Keratinocyte (primary cell): ENCODE data around the gene LCN10. TPM values are rescaled to one million over a fixed set of nuclear protein-coding genes. Genes with fewer than 3 reads are reported as not detected.

Source experiments
- DNase-seq: peaks from one replicate; pipeline ENCODE4 v3.0.0-alpha.2; 2011; ENCODE audit warnings: low read depth, missing footprints, low spot score
- FAIRE-seq: peaks from 2 replicates; lab custom pipeline; 2011; peaks lifted over from hg19 to GRCh38; lab: Jason Lieb, UNC
- H2AFZ ChIP-seq: 2 replicates; pipeline ENCODE4 v1.6.0; 2012; ENCODE audit warnings: low read length, control low read depth, inconsistent platforms; ENCODE audit not compliant: control insufficient read depth
- H3K27ac ChIP-seq: 2 replicates; pipeline ENCODE4 v1.5.1; 2011; ENCODE audit warnings: low read length; ENCODE audit not compliant: control insufficient read depth, insufficient read depth
- H3K27me3 ChIP-seq: 3 replicates; pipeline ENCODE4 v1.6.0; 2011; ENCODE audit warnings: low read length; ENCODE audit not compliant: control insufficient read depth, insufficient read depth; ENCODE audit errors: extremely low read depth
- H3K36me3 ChIP-seq, 2 experiments: 2 replicates in 1 of 2; 3 replicates in 1 of 2; pipeline ENCODE4 v1.5.1; 2011; ENCODE audit warnings: low read length in 2 of 2, mild to moderate bottlenecking in 1 of 2; ENCODE audit not compliant: control insufficient read depth in 2 of 2, insufficient read depth in 2 of 2; ENCODE audit errors: extremely low read depth in 1 of 2
- H3K4me1 ChIP-seq: 3 replicates; pipeline ENCODE4 v1.5.1; 2011; ENCODE audit warnings: low read length; ENCODE audit not compliant: control insufficient read depth, insufficient read depth; ENCODE audit errors: extremely low read depth
- H3K4me2 ChIP-seq: 3 replicates; pipeline ENCODE4 v1.6.0; 2011; ENCODE audit warnings: low read depth, low read length; ENCODE audit not compliant: control insufficient read depth, insufficient read depth; ENCODE audit errors: extremely low read depth
- H3K4me3 ChIP-seq, 3 experiments: fragments of 200-600 bp in 1 of 3; sonication (generic) in 1 of 3; 2 replicates in 2 of 3; 3 replicates in 1 of 3; pipeline ENCODE4 v1.5.1; 2011 to 2016; ENCODE audit warnings: low read length in 3 of 3, mild to moderate bottlenecking in 3 of 3, control low read depth in 2 of 3, inconsistent platforms in 1 of 3, low read depth in 1 of 3, mixed read lengths in 1 of 3, mixed run types in 1 of 3, moderate library complexity in 1 of 3; ENCODE audit not compliant: control insufficient read depth in 2 of 3, insufficient read depth in 2 of 3; ENCODE audit errors: extremely low read depth in 1 of 3
- H3K79me2 ChIP-seq: 2 replicates; pipeline ENCODE4 v1.6.0; 2012; ENCODE audit warnings: low read length; ENCODE audit not compliant: control insufficient read depth, insufficient read depth
- H3K9ac ChIP-seq: 3 replicates; pipeline ENCODE4 v1.6.0; 2011; ENCODE audit warnings: low read length; ENCODE audit not compliant: control insufficient read depth, insufficient read depth; ENCODE audit errors: extremely low read depth
- H3K9me1 ChIP-seq: 3 replicates; pipeline ENCODE4 v1.6.0; 2011; ENCODE audit warnings: low read length; ENCODE audit not compliant: control insufficient read depth, insufficient read depth; ENCODE audit errors: extremely low read depth
- H3K9me3 ChIP-seq: 2 replicates; pipeline ENCODE4 v1.5.1; 2012; ENCODE audit warnings: low read depth, low read length; ENCODE audit not compliant: control insufficient read depth
- H4K20me1 ChIP-seq: 3 replicates; pipeline ENCODE4 v1.6.0; 2011; ENCODE audit warnings: low read length; ENCODE audit not compliant: control insufficient read depth, insufficient read depth; ENCODE audit errors: extremely low read depth
- CTCF ChIP-seq, 3 experiments: IDR thresholded peaks in 1 of 3; conservative IDR thresholded peaks in 1 of 3; optimal IDR thresholded peaks in 1 of 3; 2 replicates in 2 of 3; 3 replicates in 1 of 3; pipeline versions ENCODE3 to v1.5.1; 2011; ENCODE audit warnings: low read length in 3 of 3, mild to moderate bottlenecking in 3 of 3, moderate library complexity in 2 of 3, control low read depth in 1 of 3, inconsistent platforms in 1 of 3; ENCODE audit not compliant: insufficient read depth in 2 of 3; ENCODE audit errors: extremely low read depth in 1 of 3
- EZH2 ChIP-seq: IDR thresholded peaks from one replicate; pipeline ENCODE4 v1.6.1; 2012; ENCODE audit warnings: inconsistent platforms, mild to moderate bottlenecking, low read length, moderate library complexity
- dilution Hi-C: fragments of 300-500 bp; cut with MboI; formaldehyde crosslinking; loops from one replicate; pipeline ENCODE4 v1.7.0; 2020; ENCODE audit warnings: low sequenced_read_pairs; ENCODE audit not compliant: extremely low pct_ligation_motif_present
- polyA plus RNA-seq, 5 experiments: library from polyadenylated mRNA; depleted of rRNA in 3 of 5; stranded (reverse) in 3 of 5; stranded (forward) in 1 of 5; unstranded in 1 of 5; fragments of >200 nt; gene quantifications; 1 replicate in 1 of 5; 2 replicates in 3 of 5; 3 replicates in 1 of 5; pipeline versions ENCODE4 v1.2.1 to v1.2.3, GENCODE V29; 2011 to 2012; ENCODE audit warnings: missing spikeins in 2 of 5, low read depth in 1 of 5, low replicate concordance in 1 of 5
- small RNA-seq, 3 experiments: library from RNA; depleted of rRNA; stranded (forward); fragments of <200 nt; gene quantifications; one replicate each; pipeline ENCODE3, GENCODE V24; 2012; ENCODE audit warnings: low read depth in 3 of 3, low replicate concordance in 1 of 3; ENCODE audit not compliant: insufficient read length in 3 of 3

The LCN10 gene
- polyA plus RNA-seq, 1 donor (not counting 4 experiments of a cell fraction or from before 2014, with no cell fraction given) = not detected

- no peak overlapping the region for H3K4me2 ChIP-seq
- no peak overlapping the region for H2AFZ ChIP-seq
- peaks cover 15% of the 10 kb centered on the region for H3K79me2 ChIP-seq
- no peak overlapping the region for H3K27ac ChIP-seq
- no peak overlapping the region for H3K9ac ChIP-seq
- H3K4me3 ChIP-seq = no peak overlapping the region
- FAIRE-seq (no peak), DNase-seq (no peak)
- no peaks in the 10 kb centered on the region for H3K27me3 ChIP-seq
- peaks cover 2% of the 10 kb centered on the region for H4K20me1 ChIP-seq
- H3K4me1 ChIP-seq = peaks cover 17% of the 10 kb centered on the region
- H3K9me1 ChIP-seq = no peaks in the 10 kb centered on the region
- no peak for TF ChIP-seq EZH2
- no peak for TF ChIP-seq CTCF (optimal IDR thresholded peaks at IDR 0.05 in 1 of 3, IDR thresholded peaks at IDR 0.05 in 1 of 3, conservative IDR thresholded peaks at IDR 0.05 in 1 of 3; ENCODE audit: extremely low read depth in 1 of 3, insufficient read depth in 2 of 3, low read length in 3 of 3)
- H3K36me3 ChIP-seq = peaks cover 0 to 3% of the 10 kb centered on the region in 2 experiments
- no peaks in the 10 kb centered on the region for H3K9me3 ChIP-seq
- dilution Hi-C loops = no loop called here
These were observed 54.2 kb downstream of the LCN10 start for GRCh38 chr9:136688274-136689107.

Small RNA genes within 50 kb of the gene (small RNA-seq; reads per million reads assigned to genes)
- 0 reads per million in 3 experiments for gene ATP6V1G1P3
- 0 reads per million in 3 experiments for gene MIR6722

Other genes starting within 250 kb of the LCN10 start
- gene NOTCH1, start 196.9 kb downstream of the LCN10 start, polyA plus RNA-seq = 6.1 to 10.6 TPM (median 9.2 TPM) in 3 replicates
- gene EGFL7, start 80.0 kb downstream of the LCN10 start, polyA plus RNA-seq = 4.2 to 10.5 TPM (median 6.2 TPM) in 3 replicates
- 26.5 to 35.5 TPM (median 34.7 TPM) in 3 replicates for gene AGPAT2, start 55.5 kb downstream of the LCN10 start, polyA plus RNA-seq
- gene DIPK1B, start 30.4 kb downstream of the LCN10 start, polyA plus RNA-seq = 0.03 to 0.26 TPM in 2 of 3 replicates, not detected in the other
- gene LCN6, start 5.6 kb upstream of the LCN10 start, polyA plus RNA-seq = not detected in 3 replicates
- gene LCN8, start 15.3 kb upstream of the LCN10 start, polyA plus RNA-seq = not detected in 3 replicates
- not detected in 3 replicates for gene LCN15, start 21.6 kb upstream of the LCN10 start, polyA plus RNA-seq
- gene TMEM141, start 48.4 kb upstream of the LCN10 start, polyA plus RNA-seq = 85.5 to 118 TPM (median 99.9 TPM) in 3 replicates
- 0.03 to 0.08 TPM (median 0.06 TPM) in 3 replicates for gene CCDC183, start 53.4 kb upstream of the LCN10 start, polyA plus RNA-seq
- gene RABL6, start 65.0 kb upstream of the LCN10 start, polyA plus RNA-seq = 46.3 to 51.1 TPM (median 51.0 TPM) in 3 replicates
- 0.10 to 0.21 TPM (median 0.12 TPM) in 3 replicates for gene AJM1, start 99.5 kb upstream of the LCN10 start, polyA plus RNA-seq
- gene PHPT1, start 106.5 kb upstream of the LCN10 start, polyA plus RNA-seq = 68.8 to 113 TPM (median 97.9 TPM) in 3 replicates
- 0.49 to 0.82 TPM (median 0.62 TPM) in 3 replicates for gene MAMDC4, start 109.4 kb upstream of the LCN10 start, polyA plus RNA-seq
- gene EDF1, start 123.4 kb upstream of the LCN10 start, polyA plus RNA-seq = 329 to 354 TPM (median 343 TPM) in 3 replicates
- gene TRAF2, start 143.6 kb upstream of the LCN10 start, polyA plus RNA-seq = 9.9 to 12.9 TPM (median 10.6 TPM) in 3 replicates
- gene FBXW5, start 201.8 kb upstream of the LCN10 start, polyA plus RNA-seq = 23.0 to 47.2 TPM (median 34.5 TPM) in 3 replicates
- gene C8G, start 202.3 kb upstream of the LCN10 start, polyA plus RNA-seq = 0.24 to 0.72 TPM (median 0.32 TPM) in 3 replicates
- gene LCN12, start 209.3 kb upstream of the LCN10 start, polyA plus RNA-seq = 0.22 TPM in 1 of 3 replicates, not detected in the others
- not detected in 3 replicates for gene PTGDS, start 234.6 kb upstream of the LCN10 start, polyA plus RNA-seq
- not detected in 3 replicates for gene LCNL1, start 240.1 kb upstream of the LCN10 start, polyA plus RNA-seq
- gene PAXX, start 249.5 kb upstream of the LCN10 start, polyA plus RNA-seq = 11.2 to 14.6 TPM (median 13.6 TPM) in 3 replicates